ENCODE results near the gene GLRB.
"Not testable (repeated sequence)": the region's sequence is repeated elsewhere in the genome, so short reads cannot be mapped to it uniquely, and the experiment has no call there.

The GLRB gene

GRCh38 chr4:157075811-157076577 lies at the start of gene GLRB:
Gene GLRB, plus strand, starts transcription at chr4:157076150. Its CDS starts 1,875 bp downstream, at chr4:157078025.
- no peak for DNase-seq (ENCODE audit: low read depth in 2 of 2)

GRCh38 chr4:157035471-157035870 lies 40.5 kb upstream of the GLRB start:
- no peak for DNase-seq (ENCODE audit: low read depth in 2 of 2)

- no peak for DNase-seq (ENCODE audit: low read depth in 2 of 2)
These were observed 35.5 kb upstream of the GLRB start for GRCh38 chr4:157040405-157040804.

- DNase-seq (ENCODE audit: low read depth in 2 of 2), result no peak
These were observed 32.8 kb upstream of the GLRB start for GRCh38 chr4:157043131-157043530.

GRCh38 chr4:157045507-157046127 lies 30.3 kb upstream of the GLRB start:
- no peak for DNase-seq (ENCODE audit: low read depth in 2 of 2)

- no peak for DNase-seq (ENCODE audit: low read depth in 2 of 2)
These were observed 27.7 kb upstream of the GLRB start for GRCh38 chr4:157048248-157048647.

- DNase-seq (ENCODE audit: low read depth in 2 of 2), result no peak
These were observed 25.4 kb upstream of the GLRB start for GRCh38 chr4:157050561-157050960.

GRCh38 chr4:157052429-157053040 lies 23.4 kb upstream of the GLRB start:
- DNase-seq (ENCODE audit: low read depth in 2 of 2), result no peak

GRCh38 chr4:157057218-157057617 lies 18.7 kb upstream of the GLRB start:
- DNase-seq (ENCODE audit: low read depth in 2 of 2), result no peak

- DNase-seq (ENCODE audit: low read depth in 2 of 2), result not testable (repeated sequence)
These were observed 17.1 kb upstream of the GLRB start for GRCh38 chr4:157058899-157059298.

GRCh38 chr4:157072002-157072401 lies 3.9 kb upstream of the GLRB start:
- DNase-seq (ENCODE audit: low read depth in 2 of 2), result no peak

GRCh38 chr4:157075401-157075800 lies 549 bp upstream of the GLRB start:
- no peak for DNase-seq (ENCODE audit: low read depth in 2 of 2)

GRCh38 chr4:157076578-157076947 lies 613 bp downstream of the GLRB start:
- DNase-seq (ENCODE audit: low read depth in 2 of 2), result no peak

GRCh38 chr4:157079441-157079840 lies 3.5 kb downstream of the GLRB start:
- no peak for DNase-seq (ENCODE audit: low read depth in 2 of 2)

GRCh38 chr4:157080605-157081004 lies 4.7 kb downstream of the GLRB start:
- DNase-seq (ENCODE audit: low read depth in 2 of 2), result no peak

GRCh38 chr4:157095716-157096115 lies 19.8 kb downstream of the GLRB start:
- DNase-seq (ENCODE audit: low read depth in 2 of 2), result no peak

- no peak for DNase-seq (ENCODE audit: low read depth in 2 of 2)
These were observed 20.5 kb downstream of the GLRB start for GRCh38 chr4:157096439-157096838.

GRCh38 chr4:157099506-157099905 lies 23.6 kb downstream of the GLRB start:
- DNase-seq (ENCODE audit: low read depth in 2 of 2), result no peak

- DNase-seq (ENCODE audit: low read depth in 2 of 2), result no peak
These were observed 28.6 kb downstream of the GLRB start for GRCh38 chr4:157104541-157104940.

- no peak for DNase-seq (ENCODE audit: low read depth in 2 of 2)
These were observed 38.7 kb downstream of the GLRB start for GRCh38 chr4:157114671-157115070.

GRCh38 chr4:157115613-157116335 lies 39.8 kb downstream of the GLRB start:
- no peak for DNase-seq (ENCODE audit: low read depth in 2 of 2)

GRCh38 chr4:157121401-157121800 lies 45.5 kb downstream of the GLRB start:
- DNase-seq (ENCODE audit: low read depth in 2 of 2), result no peak

Measured in stimulated activated CD4-positive, alpha-beta T cell treated with anti-CD3 and anti-CD28 coated beads, Interleukin-4, amount 100 ng/mL, for 48 hours (primary cell).